Uterus (tissue), 2 donors: ENCODE measurements around the gene HIBCH.

ENCODE experiments used
- POLR2A ChIP-seq, 2 donors: fragments of 450-650 bp; IDR thresholded peaks; one replicate each; pipeline ENCODE4 v1.6.1; 2016; ENCODE audit warnings: antibody characterized with exemption in 2 of 2, mild to moderate bottlenecking in 1 of 2, moderate library complexity in 1 of 2
- TF ChIP-seq, protein P1 (sequence below), 4 experiments: fragments of 200-600 bp in 2 of 4; fragments of 450-650 bp in 2 of 4; sonication (generic) in 2 of 4; IDR thresholded peaks; one replicate each; pipeline ENCODE4 v1.5.1; 2016 to 2019; ENCODE audit warnings: antibody characterized with exemption in 4 of 4, mild to moderate bottlenecking in 2 of 4, moderate library complexity in 1 of 4

- TF ChIP-seq, protein P1, sequence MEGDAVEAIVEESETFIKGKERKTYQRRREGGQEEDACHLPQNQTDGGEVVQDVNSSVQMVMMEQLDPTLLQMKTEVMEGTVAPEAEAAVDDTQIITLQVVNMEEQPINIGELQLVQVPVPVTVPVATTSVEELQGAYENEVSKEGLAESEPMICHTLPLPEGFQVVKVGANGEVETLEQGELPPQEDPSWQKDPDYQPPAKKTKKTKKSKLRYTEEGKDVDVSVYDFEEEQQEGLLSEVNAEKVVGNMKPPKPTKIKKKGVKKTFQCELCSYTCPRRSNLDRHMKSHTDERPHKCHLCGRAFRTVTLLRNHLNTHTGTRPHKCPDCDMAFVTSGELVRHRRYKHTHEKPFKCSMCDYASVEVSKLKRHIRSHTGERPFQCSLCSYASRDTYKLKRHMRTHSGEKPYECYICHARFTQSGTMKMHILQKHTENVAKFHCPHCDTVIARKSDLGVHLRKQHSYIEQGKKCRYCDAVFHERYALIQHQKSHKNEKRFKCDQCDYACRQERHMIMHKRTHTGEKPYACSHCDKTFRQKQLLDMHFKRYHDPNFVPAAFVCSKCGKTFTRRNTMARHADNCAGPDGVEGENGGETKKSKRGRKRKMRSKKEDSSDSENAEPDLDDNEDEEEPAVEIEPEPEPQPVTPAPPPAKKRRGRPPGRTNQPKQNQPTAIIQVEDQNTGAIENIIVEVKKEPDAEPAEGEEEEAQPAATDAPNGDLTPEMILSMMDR (IDR thresholded peaks at IDR 0.05) = no peak
- TF ChIP-seq POLR2A (IDR thresholded peaks at IDR 0.05) = no peak
Observed at GRCh38 chr2:190355968-190356644, 36.5 kb upstream of the HIBCH start.
